Upper lobe of left lung (tissue), 4 donors: ENCODE data around the gene SUDS3.

Source experiments
- CTCF ChIP-seq, 6 experiments: fragments of 450-650 bp in 4 of 6; fragments of 200-600 bp in 2 of 6; sonication (generic) in 2 of 6; IDR thresholded peaks; one replicate each; pipeline ENCODE4 v1.5.1; 2016 to 2019; ENCODE audit warnings: antibody characterized with exemption in 6 of 6
- EP300 ChIP-seq, 4 donors: sonication (generic); formaldehyde crosslinking; IDR thresholded peaks; one replicate each; pipeline ENCODE4 v1.5.1; 2017; ENCODE audit warnings: antibody characterized with exemption in 4 of 4, control low read depth in 2 of 4
- POLR2A ChIP-seq, 4 donors: fragments of 450-650 bp; IDR thresholded peaks; one replicate each; pipeline ENCODE4 v1.5.1; 2016 to 2017; ENCODE audit warnings: antibody characterized with exemption in 4 of 4, mild to moderate bottlenecking in 2 of 4
- POLR2AphosphoS5 ChIP-seq, 2 donors: sonication (generic); formaldehyde crosslinking; IDR thresholded peaks; one replicate each; pipeline ENCODE4 v1.5.1; 2017; ENCODE audit warnings: antibody characterized with exemption in 2 of 2

- TF ChIP-seq EP300 (IDR thresholded peaks at IDR 0.05) (no peak), POLR2AphosphoS5 (IDR thresholded peaks at IDR 0.05) (no peak), POLR2A (IDR thresholded peaks at IDR 0.05) (no peak), CTCF (IDR thresholded peaks at IDR 0.05) (no peak)
Measured at GRCh38 chr12:118430516-118430915, 54.2 kb downstream of the SUDS3 start.
